ENCODE data around the gene SEMA5A.

Gene SEMA5A

DNA sequence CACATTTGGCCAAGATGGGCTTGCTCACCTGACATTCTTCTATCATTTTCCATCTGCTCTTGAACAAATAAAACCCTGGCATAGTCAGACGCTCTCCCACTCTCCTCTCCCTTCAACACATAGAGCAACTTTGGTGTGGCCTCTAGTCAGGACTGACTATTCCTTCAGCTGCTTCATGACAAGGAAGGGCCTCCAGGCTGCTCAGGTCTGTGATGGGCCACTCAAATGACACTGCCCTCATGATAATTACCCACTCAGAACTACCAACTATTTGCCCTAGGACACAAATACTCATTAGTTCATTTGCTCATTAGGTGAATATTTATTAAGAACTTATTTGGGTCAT, 376.3 kb downstream of the SEMA5A start:
- DNase-seq (ENCODE audit: low read depth) = no peak

DNA sequence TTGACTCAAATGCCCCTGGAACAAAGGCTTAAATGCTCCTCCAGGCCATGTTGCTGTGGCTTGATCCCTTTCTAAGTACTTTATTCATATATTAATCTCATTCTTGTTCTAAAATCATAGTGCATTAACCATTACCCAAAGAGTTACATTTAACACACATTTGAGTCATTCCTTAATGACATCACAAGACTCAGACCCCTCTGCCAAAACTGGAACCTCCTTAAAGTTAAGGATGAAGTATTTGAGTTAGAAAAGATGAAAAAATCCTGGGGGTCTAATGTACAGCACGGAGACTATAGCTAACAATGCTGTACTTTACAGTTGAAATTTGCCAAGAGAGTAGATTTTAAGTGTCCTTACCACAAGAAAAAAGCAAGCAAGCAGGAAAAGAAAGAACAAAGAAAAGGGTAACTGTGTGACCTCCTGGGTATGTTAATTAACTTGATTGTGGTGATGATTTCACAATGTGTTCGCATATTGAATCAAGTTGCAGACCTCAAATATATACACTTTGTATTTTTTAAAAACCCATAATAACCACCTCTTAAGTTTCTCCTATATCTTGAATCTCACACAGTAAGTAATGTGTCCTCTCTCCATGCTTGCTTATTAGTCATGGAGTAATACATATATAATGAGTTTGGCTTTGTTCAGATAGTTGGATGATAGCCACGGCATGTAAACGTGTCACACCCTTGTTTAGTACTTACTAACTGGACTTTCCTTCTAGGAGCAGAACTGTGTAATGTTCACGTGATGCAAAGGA, 376.9 kb downstream of the SEMA5A start:
- DNase-seq (ENCODE audit: low read depth) = no peak

DNA sequence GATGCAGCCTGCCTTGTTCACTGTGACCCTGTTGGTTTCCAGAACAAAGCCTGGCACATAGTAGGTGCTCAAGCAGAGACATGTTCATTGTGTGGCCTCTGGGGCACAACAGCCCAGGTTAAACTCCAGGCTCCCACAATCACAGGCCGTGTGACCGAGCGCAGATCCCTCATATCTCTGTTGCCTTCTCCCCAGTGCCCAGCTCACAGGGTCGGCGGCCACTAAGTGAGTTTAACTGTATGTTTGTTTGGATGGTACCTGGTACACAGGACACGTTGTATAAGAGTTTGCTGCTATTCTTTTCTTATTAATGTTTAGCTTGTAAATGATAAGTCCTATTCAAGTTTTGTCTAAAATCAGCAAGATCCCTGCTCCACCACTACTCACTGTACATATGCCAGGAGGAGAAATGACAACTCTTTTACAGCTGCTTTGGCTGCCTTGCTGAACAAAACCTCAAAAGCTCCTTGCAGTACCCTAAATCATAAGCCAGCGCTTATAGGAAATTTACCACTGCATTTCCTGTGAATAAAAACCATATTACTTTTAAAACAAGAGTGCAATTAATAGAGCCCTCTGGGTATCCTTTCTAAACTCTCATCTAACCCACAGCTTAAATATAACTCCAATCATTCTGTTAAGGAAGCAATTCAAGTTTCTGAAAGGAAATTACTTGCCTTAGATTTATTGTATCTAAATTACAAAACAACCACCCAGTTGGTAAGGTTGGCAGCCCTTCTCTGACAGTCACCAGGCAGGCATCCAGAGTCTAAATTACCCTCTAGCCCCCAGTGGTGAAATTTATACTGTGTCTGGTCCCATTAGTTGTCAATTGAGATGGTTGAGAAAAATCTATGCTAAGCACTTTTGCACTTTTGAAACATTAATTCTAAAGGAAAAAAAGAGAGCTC, 379.4 kb downstream of the SEMA5A start:
- no peak for DNase-seq (ENCODE audit: low read depth)

DNA sequence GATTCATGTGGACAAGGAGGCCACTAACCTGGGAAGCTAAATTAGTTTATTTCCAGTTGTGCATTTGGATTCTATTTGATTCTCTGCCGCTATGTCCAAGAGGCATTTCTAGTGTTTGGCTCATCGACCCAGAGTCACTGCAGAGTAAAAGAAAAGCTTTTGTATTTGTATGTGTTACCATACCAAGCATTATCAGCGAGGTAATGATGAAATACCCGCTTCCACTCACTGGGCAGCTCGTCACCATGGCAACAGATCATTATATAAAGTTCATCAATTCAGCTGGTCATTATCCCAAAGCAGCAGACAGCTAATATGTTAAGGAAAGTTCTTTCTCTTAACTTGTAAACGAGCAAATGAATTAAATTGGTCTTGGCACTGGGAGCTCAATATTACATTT, 380.3 kb downstream of the SEMA5A start:
- no peak for DNase-seq (ENCODE audit: low read depth)

DNA sequence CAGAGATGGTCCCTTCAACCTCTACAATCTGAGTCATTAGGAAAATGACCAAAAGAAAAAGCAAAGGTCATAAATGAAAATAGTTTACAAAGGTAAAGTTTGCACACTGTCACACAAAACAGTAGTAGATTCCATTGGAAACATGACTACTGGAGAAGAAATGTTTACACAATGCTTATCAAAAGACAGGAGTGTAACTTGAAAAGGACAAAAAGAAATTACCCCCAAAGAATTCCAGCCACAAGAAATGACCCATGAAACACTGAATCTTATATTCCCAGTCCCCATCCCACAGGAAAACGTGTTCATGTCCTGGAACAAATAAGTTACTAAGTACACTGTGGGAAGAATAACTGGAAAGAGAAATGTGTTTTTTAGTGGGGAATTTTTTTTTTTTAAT, 385.1 kb downstream of the SEMA5A start:
- DNase-seq (ENCODE audit: low read depth) = no peak

DNA sequence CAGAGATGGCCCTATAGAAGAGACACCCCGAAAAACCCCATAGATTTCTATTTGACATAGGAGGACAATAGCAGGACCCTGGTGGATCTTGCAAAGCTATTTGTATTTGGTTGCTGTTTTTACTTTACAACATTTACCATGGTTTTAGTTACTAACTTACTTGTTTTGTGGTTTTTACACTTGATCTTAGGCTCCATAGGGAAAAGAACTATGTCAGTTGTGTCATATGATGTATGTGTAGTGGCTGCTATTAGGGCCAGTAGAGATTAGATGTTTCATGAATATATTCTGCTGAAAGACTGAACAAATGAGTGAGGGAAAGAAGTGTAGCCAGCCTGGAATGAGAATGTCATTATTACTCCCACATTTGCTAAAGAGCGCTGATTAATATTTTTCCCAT, 388.1 kb downstream of the SEMA5A start:
- no peak for DNase-seq (ENCODE audit: low read depth)

DNA sequence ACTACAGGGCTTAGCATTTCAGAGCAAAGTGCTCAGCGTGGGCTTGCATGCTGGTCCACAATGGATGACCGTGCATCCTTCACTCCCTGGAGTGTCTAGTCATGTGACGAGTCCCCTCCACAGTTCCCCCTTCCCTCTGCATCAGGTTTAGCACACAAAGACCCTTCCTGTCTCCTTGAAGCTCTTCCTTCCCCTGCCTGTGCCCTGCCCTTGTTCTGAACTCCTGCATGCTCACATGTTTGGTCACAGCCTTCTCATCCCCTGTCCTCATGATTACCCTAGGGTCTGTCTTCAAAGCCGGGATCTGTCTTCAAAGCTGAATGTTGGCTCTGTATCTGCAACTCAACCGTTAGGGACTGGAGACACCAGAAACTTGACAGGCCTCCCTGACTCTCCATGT, 388.9 kb downstream of the SEMA5A start:
- DNase-seq (ENCODE audit: low read depth) = no peak

DNA sequence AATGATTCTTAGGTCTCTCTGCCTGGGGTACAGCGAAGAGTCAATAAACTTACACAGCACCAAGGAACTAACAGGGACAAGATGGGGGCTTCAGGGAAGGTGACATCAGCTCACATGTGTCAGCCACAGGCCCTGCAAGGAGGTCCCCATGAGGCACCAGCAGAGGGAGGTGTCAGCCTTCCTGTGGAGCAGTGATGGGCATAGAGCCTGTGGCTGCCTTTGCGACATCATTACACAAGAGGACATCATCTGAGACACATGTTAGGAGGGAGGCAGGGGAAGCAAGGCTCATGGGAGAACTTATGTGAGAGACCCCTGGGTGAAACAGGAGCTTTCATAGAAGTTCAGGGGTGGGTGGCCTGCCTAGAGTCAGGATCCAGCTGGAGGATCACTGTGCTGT, 389.6 kb downstream of the SEMA5A start:
- no peak for DNase-seq (ENCODE audit: low read depth)

DNA sequence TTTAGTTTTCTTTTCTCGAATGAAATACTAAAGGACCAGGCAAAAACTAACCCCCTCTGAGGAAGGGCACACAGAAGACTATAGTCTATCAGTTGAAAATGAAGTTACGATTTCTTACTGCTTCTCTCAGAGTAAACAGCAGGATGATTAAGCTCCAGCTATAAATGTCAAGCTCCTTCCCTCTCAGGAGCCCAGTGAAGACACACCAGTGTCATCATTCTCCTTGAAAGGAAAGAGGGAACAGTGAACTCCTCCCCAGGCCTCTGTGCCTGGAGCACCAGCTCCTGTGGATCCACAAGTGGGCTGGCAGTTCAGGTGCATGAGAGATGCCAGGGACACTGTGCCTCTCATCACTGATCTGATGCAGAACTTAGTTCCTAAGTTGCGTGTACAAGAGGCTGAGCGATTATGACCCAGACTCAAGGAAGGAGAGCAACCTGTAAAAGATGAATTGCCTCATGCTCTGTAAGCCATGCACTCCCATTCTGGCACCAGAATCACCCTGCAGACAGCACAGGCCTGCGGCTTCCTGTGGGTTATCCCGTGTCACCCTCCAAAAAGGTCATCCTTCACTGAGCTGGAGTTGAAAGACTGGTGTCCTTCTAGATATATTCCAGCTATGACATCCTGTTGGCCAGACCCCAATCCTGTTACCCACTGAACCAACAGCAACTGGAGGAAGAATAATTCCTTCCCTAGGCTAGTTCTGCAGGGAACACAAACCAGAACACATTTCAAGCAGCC, 394.0 kb downstream of the SEMA5A start:
- DNase-seq (ENCODE audit: low read depth) = no peak

DNA sequence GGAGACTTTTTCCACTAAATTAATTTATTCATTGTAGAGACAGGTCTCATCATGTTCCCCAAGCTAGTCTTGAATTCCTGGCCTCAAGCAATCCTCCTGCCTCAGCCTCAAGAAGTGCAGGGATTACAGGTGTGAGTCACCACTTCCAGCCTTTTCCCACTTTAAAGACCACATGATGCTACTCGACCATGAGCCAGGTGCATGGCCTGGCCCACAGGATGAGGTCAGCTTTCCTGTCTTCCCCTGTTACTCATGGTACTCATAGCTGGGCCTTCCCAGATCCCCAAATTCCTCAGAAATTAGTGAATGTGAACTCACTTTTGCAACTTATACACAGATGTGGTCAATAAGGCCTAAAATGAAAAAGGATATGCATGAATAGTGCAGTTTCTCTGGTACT, 395.9 kb downstream of the SEMA5A start:
- DNase-seq (ENCODE audit: low read depth) = no peak

DNA sequence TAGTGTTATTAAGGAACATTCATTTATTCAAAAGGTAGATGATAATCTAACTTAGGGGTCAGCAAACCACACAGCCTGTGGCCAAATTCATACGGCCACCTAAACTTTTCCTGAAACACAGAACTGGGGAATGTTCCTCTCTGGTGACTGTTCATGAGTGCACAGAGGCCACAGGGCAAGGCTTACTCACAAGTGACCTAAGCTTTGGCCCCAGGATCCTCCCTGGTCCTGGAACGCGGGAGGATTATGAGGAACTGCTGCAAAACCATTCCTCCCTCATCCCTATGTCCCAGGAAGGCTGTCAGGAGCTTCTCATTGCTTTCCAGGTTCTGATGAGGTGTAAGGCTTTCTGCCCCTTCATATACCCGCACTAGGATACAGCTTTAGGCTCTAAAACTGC, 397.6 kb downstream of the SEMA5A start:
- no peak for DNase-seq (ENCODE audit: low read depth)

DNA sequence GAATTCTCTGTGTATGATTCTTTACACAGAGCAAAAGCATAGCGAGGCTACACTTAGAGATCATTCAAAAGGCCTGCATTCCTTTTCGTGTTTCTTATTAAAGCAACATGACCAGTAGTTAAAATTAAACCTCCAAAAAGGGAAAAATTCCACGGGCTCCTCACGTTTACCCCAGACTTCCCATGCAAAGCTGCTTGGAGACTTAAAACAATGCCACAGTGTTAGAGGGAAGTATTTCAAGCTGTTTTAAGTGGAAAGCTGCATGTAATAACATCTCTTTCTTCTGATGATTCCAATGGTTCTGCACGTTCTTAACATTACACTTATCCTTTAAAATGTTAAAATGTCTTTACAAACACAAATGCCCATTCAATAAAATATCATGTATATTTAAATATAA, 405.2 kb downstream of the SEMA5A start:
- DNase-seq (ENCODE audit: low read depth) = no peak

DNA sequence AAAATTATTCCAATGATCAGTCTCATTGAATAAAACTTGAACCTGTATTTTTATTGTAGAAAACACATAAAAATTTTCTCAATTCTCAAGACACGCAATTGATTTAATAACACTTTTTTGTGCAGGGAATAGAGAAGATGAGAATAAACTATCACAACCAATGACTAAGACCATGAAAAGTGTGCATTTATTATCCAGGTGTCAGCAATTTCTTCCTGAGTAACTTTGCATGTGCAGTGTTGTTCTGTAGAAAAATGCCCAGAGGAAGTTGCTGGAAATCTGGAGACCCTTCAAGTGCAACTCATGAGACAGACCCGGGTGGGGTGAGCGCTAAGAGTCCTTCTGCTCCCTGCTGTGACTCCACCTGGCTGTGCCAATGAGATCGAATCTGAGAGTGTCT, 405.7 kb downstream of the SEMA5A start:
- no peak for DNase-seq (ENCODE audit: low read depth)

DNA sequence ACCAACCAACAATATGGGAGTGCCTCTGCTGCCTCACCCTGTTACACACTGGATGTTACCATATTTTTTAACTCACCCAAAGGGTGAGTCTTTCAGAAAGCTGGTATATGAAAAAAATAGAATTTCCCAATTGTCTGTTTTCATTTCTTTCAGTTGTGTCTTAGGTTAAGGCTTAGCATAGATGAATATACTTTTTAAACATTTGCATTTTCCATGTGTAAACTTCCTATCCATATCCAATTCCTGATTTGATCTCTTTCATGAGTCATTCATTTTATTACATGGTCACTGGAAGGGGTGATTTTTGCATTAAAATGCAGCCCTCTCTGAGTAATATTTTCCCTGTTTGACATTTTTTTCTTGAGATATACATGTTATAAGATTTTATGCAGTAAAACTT, 406.5 kb downstream of the SEMA5A start:
- no peak for DNase-seq (ENCODE audit: low read depth)

DNA sequence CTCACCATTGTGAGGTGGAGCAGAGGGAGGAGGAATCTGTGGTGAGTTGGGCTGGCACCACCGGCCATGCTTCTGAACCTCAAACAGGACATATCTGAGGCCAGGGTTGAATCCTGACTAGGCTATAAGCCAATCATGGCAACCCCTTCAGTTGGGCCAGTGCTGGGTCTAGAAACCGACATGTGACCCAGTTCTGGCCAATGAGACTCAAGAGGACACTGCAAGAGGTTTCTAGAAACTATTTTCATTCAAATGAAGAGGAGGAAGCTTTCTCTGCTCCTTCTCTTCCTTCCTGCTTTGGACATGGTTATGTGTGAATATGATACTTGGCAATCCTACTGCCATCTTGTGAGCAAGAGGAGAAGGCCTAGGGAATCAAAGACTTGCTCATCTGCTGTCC, 417.7 kb downstream of the SEMA5A start:
- DNase-seq (ENCODE audit: low read depth) = no peak

DNA sequence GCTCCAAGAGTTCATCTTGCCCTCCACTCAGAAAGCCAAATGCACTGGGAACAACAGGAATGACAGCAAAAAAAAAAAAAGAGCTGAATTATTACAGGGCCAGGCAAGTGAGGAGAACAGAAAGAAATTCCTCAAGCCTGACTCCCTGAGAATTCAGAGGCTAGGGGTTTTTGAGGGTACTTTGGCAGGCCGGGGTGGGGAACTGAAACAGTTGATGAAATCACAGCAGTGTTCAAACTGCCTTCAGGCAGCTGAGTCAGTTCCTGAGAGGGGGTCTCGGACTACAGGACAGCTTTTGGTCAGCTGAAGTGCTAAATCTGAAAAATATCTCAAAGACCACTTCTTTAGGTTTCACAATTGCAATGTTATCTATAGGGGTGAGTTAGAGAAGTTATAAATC, 419.4 kb downstream of the SEMA5A start:
- no peak for DNase-seq (ENCODE audit: low read depth)

DNA sequence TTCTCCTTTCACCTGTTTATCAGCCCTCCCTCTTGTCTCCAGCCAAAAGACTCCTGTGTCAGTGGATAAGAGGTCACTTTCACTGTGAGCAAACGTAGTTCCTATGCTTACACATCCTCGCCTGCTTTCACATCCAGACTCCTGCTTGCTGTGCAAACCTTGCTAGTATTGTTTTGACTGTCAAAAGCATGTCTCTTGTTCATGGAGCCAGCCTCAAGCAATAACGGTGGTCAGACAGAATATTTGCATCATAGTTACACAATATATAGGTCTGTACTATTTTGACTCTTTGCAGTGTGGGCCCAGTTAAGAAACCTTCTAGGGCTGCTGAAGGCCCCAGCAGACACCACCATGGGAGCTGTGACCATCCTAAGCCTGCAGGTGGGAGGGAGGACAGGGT, 420.0 kb downstream of the SEMA5A start:
- no peak for DNase-seq (ENCODE audit: low read depth)

DNA sequence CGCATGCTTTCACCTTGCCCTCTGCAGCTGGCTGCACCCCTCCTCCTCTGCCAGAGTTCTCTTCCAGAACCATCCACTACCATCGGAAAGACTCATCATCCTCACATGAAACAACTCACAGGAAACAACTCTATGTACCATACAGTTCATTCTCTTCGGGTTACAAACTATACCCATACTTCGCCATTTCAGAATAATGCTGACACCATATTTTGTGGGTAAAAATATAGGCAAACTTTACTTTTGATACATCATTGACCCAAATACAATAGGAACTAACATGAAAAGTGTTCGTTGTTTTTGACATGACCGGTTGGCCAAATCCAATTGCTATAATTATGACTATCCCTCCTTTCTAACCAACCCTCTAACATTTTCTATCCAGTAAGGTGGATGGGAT, 421.0 kb downstream of the SEMA5A start:
- DNase-seq (ENCODE audit: low read depth) = no peak

DNA sequence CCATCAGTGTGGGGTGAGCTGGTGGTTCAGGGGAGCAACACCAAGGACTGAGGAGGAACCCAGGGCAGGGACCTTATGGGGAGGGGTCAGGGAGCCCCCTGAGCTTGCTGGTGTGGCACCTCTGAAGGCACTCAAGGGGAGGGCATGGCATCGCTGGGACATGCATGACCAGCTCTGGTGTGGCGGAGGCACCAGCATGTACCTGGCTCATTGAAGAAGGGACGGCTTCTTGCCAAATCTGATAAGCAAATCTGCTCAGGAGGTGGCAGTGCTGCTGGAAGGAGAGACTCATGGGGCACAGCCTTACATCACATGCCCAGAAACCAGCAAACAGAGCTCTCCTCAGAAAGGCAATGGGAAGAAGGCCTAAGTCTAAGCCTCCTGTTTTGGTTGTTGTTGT, 421.8 kb downstream of the SEMA5A start:
- no peak for DNase-seq (ENCODE audit: low read depth)

DNA sequence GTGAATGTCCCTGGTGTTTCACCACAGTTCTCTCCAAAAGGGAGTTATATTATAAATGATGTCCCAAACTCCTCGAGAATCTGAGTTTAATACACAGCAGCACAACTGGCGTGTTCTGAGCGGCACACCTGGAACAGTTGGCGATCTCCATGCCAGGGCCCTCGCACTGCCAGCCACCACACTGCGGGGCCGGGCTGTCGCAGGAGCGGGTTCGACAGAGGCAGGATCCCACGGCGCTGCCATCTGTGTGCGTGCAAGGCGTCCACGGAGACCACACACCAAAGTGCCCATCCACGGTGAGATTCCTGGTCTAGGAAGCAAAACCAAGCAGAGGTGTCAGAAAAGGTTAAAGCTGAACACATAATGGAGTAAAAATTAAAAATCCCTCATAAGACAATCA, 423.3 kb downstream of the SEMA5A start:
- no peak for DNase-seq (ENCODE audit: low read depth)

DNA sequence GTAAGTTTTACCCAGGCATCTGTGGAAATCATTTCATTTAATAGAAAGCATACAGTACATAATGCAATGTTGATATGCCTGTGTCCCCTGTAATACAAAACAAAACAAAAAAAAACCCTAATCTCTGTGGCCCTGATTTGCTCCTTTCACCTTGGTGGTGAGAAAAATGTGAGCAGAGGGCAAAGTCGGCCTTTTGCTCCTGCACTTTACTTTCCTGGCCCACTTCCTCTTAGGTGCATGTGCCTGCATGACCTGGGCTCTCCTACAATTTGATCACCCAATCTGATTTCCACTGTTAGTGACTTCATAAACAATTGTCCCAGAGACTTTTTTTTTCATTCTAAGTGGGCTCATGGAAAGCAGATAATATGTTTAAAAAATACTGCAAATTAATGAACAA, 424.3 kb downstream of the SEMA5A start:
- DNase-seq (ENCODE audit: low read depth) = no peak

DNA sequence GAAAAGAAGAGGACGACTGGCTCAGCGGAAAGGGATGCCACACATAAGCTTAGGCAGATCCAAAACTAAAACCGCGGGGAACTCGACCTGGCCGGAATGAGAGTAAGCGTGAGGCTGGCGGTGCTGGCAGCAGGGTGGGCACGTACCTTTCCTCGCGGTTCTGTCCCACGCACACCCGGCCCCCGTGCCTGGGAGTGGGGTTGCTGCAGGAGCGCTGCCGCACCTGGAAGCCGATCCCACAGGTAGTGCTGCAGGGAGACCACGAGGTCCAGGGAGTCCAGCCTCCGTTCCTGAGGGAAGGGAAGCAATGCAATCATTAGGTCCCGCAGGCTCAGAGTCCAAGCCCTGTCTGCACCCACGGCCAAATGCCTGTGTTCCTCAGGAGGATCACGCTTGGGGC, 427.0 kb downstream of the SEMA5A start:
- no peak for DNase-seq (ENCODE audit: low read depth)

DNA sequence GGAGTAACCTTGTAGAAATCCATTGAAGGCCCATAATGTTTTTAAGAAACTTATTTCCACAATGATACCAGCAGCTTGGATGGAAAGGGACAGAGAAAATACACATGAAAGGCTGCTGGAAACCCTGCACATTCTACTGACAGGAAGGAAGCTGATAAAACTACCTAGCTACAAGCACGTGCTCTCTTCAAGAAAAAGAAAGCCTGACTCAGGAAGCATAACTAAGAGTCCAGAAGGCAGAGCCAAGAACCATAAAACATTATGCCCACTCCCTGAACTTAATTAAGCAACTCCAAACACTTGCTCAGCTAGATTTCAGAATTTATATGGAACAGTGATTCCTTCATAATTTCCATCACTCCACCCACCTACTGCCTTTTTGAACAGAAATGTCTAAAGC, 430.8 kb downstream of the SEMA5A start:
- no peak for DNase-seq (ENCODE audit: low read depth)
